Measurements from ENCODE around the gene FAM184A.

Gene FAM184A

GRCh38 chr6:119043783-119044182 lies 34.7 kb downstream of the FAM184A start:
- no peak for DNase-seq (ENCODE audit: extremely low read depth, insufficient read length)
- Histone ChIP-seq H3K27me3 (replicated peaks; ENCODE audit: control insufficient read depth, insufficient read depth, low read length) (no peaks in the 10 kb centered on the region; the same call in 1 of the 2 replicates), H3K4me3 (replicated peaks; ENCODE audit: low read depth, low read length) (no peak overlapping the region), H3K36me3 (ENCODE audit: control insufficient read depth, insufficient read depth, low read length) (no peaks in the 10 kb centered on the region)
- no peak for TF ChIP-seq CTCF (IDR thresholded peaks at IDR 0.05; ENCODE audit: insufficient read depth, low read length, poor library complexity, severe bottlenecking)

- no peaks in the 10 kb centered on the region; the same call in 1 of the 2 replicates for H3K27me3 ChIP-seq (replicated peaks; ENCODE audit: control insufficient read depth, insufficient read depth, low read length)
- H3K4me3 ChIP-seq (replicated peaks; ENCODE audit: low read depth, low read length), result no peak overlapping the region
- no peaks in the 10 kb centered on the region for H3K36me3 ChIP-seq (ENCODE audit: control insufficient read depth, insufficient read depth, low read length)
- TF ChIP-seq CTCF (IDR thresholded peaks at IDR 0.05; ENCODE audit: insufficient read depth, low read length, poor library complexity, severe bottlenecking), result no peak
- no peak for DNase-seq (ENCODE audit: extremely low read depth, insufficient read length)
Measured at GRCh38 chr6:119043265-119043664, 35.2 kb downstream of the FAM184A start.

GRCh38 chr6:119040636-119041035 lies 37.8 kb downstream of the FAM184A start:
- Histone ChIP-seq H3K4me3 (replicated peaks; ENCODE audit: low read depth, low read length) (no peak overlapping the region), H3K36me3 (ENCODE audit: control insufficient read depth, insufficient read depth, low read length) (no peaks in the 10 kb centered on the region), H3K27me3 (replicated peaks; ENCODE audit: control insufficient read depth, insufficient read depth, low read length) (no peaks in the 10 kb centered on the region; the same call in 1 of the 2 replicates)
- no peak for DNase-seq (ENCODE audit: extremely low read depth, insufficient read length)
- no peak for TF ChIP-seq CTCF (IDR thresholded peaks at IDR 0.05; ENCODE audit: insufficient read depth, low read length, poor library complexity, severe bottlenecking)

- H3K4me3 ChIP-seq (replicated peaks; ENCODE audit: low read depth, low read length), result no peak overlapping the region
- H3K27me3 ChIP-seq (replicated peaks; ENCODE audit: control insufficient read depth, insufficient read depth, low read length), result no peaks in the 10 kb centered on the region; the same call in 1 of the 2 replicates
- no peaks in the 10 kb centered on the region for H3K36me3 ChIP-seq (ENCODE audit: control insufficient read depth, insufficient read depth, low read length)
- DNase-seq (ENCODE audit: extremely low read depth, insufficient read length), result no peak
- no peak for TF ChIP-seq CTCF (IDR thresholded peaks at IDR 0.05; ENCODE audit: insufficient read depth, low read length, poor library complexity, severe bottlenecking)
Measured at GRCh38 chr6:119040229-119040628, 38.2 kb downstream of the FAM184A start.

- no peak overlapping the region for H3K4me3 ChIP-seq (replicated peaks; ENCODE audit: low read depth, low read length)
Measured at GRCh38 chr6:119037941-119038623, 40.4 kb downstream of the FAM184A start.

More at GRCh38 chr6:119037941-119038623, 40.4 kb downstream of the FAM184A start:
- no peak for TF ChIP-seq CTCF (IDR thresholded peaks at IDR 0.05; ENCODE audit: insufficient read depth, low read length, poor library complexity, severe bottlenecking)
- no peak for DNase-seq (ENCODE audit: extremely low read depth, insufficient read length)
- H3K36me3 ChIP-seq (ENCODE audit: control insufficient read depth, insufficient read depth, low read length), result no peaks in the 10 kb centered on the region
- H3K27me3 ChIP-seq (replicated peaks; ENCODE audit: control insufficient read depth, insufficient read depth, low read length), result no peaks in the 10 kb centered on the region

Data from GM06990 (cell line).